Loucy (cell line): ENCODE data around the gene SV2A.

Experiments used
- EZH2phosphoT487 ChIP-seq: fragments of 200-600 bp; IDR thresholded peaks from 2 replicates; pipeline ENCODE4 v1.6.1; 2018; ENCODE audit warnings: antibody characterized with exemption, mild to moderate bottlenecking, moderate library complexity, borderline replicate concordance
- TF ChIP-seq, protein P1 (sequence below): fragments of 200-600 bp; sonication (generic); conservative IDR thresholded peaks from 2 replicates; pipeline ENCODE4 v1.5.1; 2014; ENCODE audit warnings: mild to moderate bottlenecking, antibody characterized with exemption, low read length

DNA sequence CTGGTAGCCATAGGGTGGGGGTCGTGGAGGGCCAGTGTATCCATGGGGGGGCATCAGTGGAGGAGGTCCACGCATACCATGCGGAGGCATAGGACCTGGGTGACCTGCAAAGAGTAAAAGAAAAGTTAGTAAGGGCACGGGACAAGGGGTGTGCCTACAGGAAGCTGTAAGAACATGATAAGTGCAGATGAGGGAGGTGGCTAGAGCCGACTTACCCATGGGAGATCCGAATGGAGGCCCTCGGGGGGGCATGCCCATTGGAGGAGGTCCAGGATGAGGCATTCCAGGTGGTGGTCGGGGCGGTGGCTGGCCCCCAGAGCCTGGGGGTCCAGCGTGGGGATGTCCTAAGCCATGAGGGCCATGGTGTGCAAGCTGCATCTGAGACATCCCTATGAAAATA lies 6.0 kb upstream of the SV2A start:
- TF ChIP-seq, protein P1, sequence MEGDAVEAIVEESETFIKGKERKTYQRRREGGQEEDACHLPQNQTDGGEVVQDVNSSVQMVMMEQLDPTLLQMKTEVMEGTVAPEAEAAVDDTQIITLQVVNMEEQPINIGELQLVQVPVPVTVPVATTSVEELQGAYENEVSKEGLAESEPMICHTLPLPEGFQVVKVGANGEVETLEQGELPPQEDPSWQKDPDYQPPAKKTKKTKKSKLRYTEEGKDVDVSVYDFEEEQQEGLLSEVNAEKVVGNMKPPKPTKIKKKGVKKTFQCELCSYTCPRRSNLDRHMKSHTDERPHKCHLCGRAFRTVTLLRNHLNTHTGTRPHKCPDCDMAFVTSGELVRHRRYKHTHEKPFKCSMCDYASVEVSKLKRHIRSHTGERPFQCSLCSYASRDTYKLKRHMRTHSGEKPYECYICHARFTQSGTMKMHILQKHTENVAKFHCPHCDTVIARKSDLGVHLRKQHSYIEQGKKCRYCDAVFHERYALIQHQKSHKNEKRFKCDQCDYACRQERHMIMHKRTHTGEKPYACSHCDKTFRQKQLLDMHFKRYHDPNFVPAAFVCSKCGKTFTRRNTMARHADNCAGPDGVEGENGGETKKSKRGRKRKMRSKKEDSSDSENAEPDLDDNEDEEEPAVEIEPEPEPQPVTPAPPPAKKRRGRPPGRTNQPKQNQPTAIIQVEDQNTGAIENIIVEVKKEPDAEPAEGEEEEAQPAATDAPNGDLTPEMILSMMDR = no peak
- TF ChIP-seq EZH2phosphoT487 = no peak
